ENCODE results near the gene ABCC11.

ABCC11 gene

DNA sequence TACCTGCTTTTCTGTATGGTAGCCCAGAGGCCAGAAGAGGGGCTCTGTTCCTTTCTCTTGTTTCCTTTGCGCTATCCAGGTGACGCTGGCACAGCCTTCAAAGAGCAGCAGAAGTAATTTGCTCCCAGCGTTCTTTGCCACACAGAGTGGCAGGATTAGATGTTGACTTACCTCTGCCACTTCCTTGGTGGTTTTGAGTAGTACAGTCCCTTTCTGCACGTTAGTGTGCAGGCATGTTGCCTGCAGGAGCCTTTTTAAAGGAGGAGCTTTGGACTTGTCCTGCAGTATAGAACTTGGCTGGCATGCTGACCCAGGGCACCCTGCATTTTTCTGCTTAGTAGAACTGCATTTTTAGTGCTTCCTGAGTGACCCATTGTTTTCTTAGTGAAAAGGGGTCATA is at the start of gene ABCC11:
ABCC11 (minus strand) TSS at position 229 of the 400 bp plus-strand sequence. CDS start 15,618 bp downstream, outside the sequence.
- no peak for DNase-seq

DNA sequence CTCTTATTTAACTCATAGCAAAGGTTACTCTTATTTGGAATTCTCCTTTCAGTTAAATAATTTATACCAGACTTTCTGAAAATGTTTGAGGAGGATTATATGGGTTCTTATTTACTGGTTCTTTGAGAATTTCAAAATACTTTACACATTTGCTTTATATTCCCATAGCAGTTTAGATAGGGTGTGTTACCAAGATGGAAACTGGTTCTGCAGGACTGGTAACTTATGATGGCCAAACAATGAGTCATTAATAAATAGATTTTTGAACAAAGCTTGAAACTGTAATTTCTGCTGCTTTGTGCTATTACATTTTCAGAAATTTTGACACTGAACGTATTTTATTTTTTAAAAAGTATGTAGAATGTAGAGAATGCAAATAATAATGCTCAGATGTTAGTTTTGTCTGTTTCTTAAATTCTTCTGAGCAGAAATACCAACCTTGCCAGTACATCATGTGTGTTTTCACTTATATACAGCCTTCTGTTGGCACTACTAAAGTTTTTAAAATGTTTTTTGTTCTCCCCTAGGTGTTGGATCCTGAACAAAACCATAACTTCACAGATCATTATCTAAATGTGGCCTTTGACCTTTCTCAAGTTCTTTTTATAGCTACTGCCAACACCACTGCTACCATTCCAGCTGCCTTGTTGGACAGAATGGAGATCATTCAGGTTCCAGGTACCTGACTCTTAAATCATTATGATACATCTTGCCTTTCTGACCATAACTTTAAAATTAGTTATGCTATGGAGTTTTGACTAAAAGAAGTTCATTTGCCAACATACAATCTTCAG is 48.3 kb upstream of the ABCC11 start:
- DNase-seq, result no peak

DNA sequence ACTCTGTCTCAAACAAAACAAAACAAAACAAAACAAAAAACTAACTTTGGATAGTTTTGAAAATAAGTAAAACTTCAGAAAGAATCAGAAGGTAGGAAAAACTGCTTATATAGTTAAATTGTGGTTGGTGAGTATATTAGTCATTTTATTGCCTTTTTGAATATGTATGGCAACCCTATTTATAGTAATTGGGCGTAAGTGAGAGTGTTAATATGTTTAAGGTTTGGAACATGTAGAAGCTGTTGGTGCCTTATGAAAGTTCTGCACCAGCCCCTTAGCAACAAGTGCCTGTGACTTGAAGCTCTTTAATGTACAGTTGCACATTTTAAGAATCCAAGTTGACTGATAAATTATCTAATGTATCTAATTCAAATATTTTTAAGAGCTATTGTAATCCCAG is 47.4 kb upstream of the ABCC11 start:
- no peak for DNase-seq

DNA sequence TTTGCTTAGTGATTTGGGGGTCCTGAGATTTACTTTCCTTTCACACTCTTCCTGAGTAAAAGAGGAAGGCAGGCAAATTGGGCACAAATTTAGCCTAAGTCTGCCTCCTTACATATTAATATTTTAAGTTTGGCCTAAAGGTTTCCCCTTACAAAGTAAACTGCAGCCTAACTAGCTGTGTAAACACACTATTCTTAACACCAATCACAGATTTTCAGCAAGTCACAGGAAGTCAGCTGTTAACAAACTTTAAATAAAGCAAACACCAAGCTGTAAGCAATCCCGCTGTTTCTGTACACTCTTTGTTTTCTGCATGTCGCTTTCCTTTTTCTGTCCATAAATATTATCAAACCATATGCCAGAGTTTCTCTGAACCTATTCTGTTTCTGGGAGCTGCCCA is 45.1 kb upstream of the ABCC11 start:
- DNase-seq, result no peak

DNA sequence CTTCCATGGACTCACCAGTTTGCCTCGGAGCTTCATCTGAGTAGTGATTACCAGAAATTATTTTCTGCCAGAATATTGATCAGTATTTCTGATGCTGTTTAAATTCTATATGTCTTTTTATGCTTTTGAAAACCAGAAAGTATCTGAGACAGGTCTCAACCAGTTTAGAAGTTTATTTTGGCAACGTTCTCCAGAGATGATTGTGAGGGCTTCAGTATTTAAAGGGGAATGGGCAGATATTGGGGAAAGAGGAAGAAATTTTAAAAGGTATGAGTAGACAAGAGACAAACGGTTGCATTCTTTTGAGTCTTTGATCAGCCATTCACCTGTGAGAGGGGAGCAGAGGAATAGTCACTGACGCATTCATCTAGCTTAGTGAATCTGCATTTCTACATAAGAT is 44.4 kb upstream of the ABCC11 start:
- no peak for DNase-seq

DNA sequence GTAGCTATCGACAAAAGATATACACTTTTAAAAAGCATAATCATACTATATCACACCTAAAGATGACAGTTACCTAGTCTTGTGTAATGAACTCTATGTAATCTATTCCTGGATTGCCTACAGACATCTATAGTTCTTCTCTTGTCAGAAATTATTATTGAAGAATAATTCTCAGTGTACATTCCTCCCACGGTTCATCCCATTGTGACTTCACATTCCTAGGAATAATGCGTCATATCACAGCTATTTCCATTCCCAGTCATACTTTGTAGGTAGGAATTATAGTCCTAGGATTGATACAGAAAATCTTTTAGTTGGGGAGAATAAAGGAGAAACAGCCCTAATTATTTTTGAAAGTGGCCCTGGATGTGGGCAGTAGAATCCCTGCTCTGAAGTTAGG is 44.0 kb upstream of the ABCC11 start:
- DNase-seq, result no peak

DNA sequence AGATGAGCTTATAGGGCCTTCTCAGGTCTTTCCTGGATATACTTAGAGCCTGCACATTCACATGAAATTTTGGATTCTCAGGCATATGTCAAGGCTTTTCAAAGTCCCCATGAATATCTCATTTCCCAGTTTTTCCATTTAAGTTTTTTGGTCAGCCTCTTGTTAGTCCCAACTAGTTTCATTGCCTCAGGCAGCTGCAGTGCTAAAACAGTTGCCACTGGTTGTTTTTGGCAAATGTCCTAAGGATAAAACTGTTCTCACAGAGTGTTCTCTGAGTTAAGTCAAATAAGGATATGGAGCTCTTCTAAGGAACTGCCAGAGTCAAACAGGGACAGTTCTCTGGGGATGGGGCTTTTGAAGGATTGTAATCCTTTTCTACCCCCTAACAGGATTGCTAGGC is 39.9 kb upstream of the ABCC11 start:
- DNase-seq, result no peak

DNA sequence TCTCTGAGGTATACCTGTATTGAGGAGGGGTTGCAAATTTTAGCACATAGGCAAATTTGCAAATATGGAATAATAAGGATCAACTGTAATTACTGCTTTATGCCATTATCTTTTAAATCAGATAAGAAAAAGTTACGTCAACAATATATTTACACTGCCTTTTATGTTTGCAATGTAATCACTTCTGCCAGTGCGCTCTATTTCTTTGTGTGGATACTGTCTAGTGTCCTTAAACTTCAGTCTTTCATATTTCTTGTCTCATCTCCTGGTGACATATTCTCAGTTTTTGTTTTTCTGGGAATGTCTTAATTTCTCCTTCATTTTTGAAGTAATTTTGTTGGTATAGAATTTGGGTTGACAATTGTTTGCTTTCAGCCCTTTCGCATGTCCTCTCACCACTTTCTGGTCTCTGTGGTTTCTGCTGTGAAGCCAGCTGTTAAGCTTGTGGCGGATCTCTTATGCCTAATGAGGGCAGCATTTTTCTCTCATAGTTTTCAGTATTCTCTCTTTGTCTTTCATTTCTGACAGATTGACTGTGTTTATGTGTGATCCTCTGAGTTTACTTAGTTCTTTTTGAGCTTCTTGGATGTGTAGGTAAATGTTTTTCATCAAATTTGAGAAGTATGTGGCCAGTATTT is 37.6 kb upstream of the ABCC11 start:
- no peak for DNase-seq

DNA sequence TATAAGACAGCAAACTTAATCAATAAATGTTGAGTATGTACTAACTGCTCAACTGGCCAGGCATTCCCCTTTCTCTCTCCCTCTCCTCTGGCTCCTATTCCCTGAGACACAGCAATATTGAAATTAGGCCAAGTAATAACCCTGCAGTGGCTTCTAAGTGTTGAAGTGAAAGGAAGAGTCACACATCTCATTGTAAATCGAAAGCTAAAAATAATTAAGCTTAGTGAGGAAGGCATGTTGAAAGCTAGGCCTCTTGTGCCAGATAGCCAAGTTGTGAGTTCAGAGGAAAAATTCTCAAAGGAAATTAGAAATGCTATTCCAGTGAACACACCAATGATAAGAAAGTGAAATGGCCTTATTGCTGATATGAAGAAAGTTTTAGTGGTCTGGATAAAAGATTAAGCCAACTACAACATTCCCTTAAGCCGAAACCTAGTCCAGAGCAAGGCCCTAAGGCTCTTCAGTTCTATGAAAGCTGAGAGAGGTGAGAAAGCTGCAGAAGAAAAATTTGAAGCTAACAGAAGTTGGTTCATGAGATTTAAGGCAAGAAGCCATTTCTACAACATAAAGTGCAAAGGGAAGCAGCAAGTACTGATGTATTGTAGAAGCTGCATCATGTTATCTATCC is 35.4 kb upstream of the ABCC11 start:
- no peak for DNase-seq

DNA sequence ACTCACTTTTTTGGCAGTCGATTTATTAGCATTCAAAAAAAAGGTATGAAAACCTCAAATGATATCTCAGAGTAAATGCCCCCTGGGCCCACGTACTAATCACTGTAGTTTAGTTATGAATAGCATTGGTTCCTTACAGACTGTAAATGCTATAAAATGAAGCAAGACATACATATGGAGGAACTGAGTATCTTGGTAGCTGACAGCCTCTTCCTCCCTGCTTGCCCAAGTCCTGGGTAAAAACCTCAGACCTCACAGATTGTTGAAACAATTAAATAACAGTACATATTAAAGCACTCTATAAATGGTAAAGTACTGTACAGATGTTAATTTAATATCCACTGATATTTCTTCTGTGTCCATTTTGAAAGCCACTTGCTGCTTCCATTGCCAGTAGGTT is 33.2 kb upstream of the ABCC11 start:
- no peak for DNase-seq

DNA sequence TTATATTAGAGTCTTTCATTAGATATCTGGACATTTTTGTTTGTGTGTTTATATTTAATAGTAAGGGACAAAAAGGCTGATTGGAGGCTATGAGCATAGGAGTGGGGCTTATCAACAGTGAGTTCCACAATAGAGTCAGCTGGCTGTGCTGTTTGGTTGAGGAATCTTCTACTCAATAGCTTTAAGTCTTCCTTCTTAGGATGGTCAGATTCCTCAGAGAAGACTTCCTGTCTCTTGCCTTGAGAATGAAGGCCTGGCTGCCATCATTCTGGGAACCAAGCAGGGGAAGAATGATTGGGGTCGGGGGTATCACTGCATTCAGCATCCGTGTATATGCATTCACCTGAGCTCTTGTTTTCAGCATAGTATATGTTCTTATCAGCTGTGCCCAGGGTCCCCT is 31.9 kb upstream of the ABCC11 start:
- no peak for DNase-seq

DNA sequence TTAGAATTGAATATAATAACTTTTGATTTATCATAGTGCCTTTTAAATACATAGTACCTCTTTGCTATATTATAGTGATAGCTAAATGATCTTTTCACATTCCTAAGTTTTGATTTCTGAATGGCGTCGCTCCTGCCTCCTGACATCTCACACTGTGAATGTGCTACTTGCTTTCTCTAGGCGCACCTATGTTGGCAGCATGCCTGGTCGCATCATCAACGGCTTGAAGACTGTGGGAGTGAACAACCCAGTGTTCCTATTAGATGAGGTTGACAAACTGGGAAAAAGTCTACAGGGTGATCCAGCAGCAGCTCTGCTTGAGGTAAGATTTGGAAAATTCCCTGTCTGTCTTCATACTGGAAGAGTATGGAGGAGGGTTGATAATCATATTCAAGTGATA is 29.8 kb upstream of the ABCC11 start:
- DNase-seq, result no peak

DNA sequence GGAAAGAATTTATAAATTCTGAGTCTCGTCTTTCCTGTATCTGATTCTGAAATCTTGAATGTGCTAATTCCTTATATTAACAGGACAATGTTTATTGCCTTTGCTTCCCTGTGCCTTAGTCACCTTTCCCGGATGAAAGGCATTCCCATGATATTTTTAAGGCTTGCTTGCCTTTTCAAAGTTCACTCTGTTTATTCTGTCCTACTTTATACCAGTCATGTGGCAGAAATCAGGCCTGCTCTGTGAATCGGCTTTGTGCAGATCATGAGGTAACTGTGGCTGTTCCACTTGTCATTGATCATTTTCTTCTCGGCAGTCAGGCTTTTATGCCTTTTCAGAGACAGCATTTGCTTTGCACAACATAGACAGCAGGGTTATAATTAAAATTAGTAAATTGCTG is 28.8 kb upstream of the ABCC11 start:
- DNase-seq, result peak; percentile 35

DNA sequence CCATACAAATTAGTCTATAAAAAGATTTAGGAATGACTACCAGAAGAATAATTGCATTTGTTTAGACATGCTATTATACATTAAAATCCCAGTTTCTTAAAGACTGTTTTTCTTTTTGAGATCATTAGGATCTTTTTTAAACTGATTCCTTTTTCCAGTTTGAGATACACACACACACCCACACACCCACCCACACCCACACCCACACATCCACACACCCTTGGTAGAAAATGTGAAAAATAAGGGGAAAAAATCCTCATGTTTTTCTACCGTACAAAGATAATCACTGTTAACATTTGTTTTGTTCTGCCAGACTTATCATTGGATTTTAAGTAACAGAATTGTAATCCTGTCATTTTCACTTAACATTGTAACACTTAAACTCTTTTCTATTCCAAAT is 27.1 kb upstream of the ABCC11 start:
- DNase-seq, result no peak

DNA sequence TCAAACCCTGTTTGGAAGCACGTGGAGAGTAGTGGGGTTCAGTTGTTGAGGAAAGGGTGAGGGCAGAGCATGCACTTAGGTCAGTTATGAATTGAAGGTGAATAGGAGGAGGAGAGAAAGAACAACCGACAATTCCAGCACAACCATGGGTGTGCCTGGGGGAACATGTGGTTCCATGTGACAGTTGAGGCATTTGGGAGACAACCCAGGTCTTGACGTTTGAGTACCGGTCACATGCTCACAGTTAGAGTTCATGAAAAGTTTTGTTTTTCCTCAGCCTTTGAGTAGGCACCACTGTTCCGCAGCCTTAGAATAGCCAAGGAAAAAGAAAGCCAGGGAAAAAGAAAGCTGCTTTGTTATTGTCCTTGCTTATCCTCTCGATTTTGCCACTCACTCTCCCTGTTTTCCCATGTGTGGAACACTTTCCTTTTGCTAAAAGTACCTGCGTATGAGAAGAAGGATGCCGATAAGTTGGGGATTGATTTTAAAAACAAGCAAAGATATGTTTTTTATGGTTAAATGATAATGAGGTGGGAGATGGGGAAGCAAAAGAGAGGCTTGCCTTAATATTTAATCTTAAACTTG is 25.6 kb upstream of the ABCC11 start:
- no peak for DNase-seq

DNA sequence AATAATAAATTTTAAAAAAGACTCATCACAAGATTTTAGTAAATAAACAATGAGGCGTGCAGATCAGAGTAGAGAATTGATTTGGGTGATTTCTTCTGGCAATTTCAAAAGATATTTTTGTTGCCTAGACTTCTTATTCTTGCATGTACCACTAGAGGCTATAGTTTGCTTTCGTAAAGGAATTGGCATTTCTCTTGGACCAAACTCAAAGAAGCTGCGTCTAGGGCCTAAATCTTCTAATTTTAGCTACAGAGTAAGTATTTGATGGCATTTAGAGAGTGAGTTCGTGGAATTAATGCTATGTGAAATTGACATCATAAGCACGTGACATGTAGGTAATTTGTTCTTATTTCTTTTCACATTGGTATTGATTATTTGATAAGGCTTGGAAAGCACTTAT is 24.4 kb upstream of the ABCC11 start:
- DNase-seq, result no peak

DNA sequence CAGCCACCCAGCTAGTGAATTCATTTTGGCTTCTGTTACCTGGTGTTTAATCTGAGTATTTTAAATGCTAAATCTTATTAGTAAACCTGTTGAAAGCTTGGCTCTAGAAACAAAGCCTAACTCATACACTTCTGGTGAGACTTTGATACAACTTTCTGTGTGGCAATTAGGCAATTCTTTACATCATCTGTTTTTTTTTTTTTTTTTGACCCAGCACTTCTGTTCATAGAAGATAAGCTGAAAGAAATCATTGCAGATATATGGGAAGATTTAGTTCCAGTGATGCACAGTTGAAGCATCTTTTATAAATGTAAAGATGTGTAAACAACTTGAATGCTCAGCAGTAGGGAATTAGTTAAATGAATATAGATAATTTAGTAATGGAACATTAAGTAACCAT is 21.7 kb upstream of the ABCC11 start:
- DNase-seq, result no peak

DNA sequence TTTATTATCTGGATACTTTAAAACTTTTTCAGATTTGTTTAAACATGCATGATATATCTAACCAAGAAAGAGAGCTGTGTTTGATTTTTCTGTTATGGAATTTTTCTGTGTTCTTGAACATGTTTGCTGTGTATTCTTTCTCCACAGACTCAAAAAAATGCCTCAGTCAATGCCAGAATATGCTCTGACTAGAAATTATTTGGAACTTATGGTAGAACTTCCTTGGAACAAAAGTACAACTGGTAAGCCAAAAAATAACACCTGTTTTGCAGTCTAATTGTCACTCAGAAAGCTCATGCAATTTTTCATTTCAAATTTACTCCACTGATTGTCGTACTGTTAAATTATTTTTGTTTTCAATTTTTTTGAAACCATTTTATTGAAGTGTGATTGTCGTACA is 15.3 kb upstream of the ABCC11 start:
- no peak for DNase-seq

DNA sequence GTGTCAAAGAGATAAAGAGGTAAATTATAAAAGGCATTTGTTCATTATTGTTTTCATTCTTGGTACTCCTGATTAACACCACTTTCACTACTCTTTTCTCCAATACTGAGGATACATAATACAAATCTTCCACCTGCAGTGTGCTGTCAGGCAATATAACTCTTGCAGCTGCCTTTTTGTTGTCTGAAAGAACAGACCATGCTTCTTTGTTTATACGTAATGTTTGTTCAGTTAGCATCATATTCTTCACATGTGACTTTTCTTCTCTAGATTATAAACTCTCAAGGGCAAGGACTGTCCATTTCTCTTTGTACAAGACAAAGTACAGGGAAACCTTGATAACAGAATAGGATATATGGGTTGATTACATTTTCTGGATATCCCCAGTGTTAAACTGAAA is 14.2 kb upstream of the ABCC11 start:
- no peak for DNase-seq

DNA sequence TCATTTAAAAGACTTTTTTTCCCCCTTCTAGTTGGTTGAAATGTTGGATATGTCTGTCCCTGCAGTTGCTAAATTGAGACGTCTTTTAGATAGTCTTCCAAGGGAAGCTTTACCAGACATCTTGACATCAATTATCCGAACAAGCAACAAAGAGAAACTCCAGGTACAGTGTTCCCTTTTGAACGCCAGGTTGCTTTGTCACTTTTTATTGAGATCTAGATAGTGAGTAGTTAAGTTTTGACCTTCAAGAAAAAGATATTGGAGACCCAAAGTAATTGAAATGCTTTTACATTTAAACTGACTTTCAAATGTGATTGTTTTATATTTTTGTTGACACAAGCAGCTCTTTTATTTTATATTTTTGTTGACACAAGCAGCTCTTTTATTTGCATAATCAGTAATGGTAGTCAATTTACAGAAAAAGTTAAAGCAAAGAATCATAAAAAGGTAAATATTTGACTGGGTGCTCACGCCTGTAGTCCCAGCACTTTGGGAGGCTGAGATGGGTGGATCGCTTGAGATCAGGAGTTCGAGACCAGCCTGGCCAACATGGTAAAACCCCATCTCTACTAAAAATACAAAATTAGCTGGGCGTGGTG is 9.3 kb upstream of the ABCC11 start:
- no peak for DNase-seq

DNA sequence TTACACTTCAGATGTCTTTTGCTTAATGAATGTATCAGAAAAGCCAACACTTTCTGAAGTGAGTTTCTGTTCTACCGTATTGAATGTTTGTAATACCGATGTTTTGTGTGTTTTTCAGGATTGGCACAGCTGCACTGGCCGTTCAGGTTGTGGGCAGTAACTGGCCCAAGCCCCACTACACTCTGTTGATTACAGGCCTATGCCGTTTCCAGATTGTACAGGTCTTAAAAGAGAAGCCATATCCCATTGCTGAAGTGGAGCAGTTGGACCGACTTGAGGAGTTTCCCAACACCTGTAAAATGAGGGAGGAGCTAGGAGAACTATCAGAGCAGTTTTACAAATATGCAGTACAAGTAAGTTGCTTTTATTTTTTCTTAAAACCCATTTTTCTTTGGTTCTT is 4.7 kb upstream of the ABCC11 start:
- DNase-seq, result no peak

DNA sequence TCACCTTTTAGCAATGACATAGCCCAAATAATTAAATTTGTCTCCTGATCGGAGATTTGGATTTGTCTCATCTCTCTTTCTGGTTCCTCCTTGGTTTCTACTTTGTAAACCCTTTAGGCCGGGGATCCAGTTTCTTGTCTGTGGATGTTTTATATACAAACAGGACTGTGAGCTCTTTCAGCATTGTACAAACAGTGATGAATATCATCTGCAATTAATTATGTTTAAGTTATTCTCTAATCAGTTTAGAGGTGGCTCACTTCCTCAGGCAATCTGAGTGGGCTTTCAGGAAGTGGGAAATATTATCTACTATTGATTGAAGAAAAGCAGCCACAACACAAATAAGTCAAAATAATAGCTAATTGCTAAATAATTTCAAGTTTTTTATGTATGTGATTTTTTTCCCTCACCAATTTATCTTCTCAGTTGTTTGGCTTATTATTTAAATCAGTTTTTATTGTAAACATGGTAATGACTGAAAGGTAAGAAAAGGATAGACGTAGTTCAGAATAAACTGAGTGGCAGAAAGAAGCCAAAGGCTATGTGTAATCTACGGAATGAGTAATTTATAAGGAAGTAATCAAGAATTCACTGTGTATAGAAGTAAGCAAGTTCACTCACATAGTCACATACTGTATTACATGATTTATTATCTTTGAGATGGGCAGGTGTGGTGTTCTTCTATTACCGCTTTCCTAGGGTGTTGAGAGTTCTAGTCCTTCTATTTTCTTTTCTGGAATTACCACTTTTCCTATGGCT is 3.4 kb upstream of the ABCC11 start:
- DNase-seq, result no peak

DNA sequence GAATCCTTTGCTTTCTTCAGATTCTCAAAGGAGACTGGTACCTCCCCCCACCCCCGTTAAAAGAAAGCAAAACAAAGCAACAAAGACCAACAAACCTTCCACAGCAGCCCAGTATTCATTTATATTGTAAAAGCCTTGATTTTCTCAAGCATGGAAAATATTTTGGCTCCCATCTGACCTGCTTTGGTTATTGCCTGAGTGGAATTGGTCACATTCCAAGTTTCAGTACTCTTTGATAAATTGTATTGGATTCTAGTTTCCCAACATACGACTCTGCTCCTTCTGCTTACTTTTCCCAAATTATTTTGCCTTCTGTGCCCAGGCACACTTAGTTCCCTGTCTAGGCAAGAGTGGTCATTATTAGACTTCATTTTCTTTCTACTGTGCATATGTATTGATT is 1.3 kb downstream of the ABCC11 start:
- DNase-seq, result no peak
